Measurements from ENCODE around the gene RERE.

RERE gene

DNA sequence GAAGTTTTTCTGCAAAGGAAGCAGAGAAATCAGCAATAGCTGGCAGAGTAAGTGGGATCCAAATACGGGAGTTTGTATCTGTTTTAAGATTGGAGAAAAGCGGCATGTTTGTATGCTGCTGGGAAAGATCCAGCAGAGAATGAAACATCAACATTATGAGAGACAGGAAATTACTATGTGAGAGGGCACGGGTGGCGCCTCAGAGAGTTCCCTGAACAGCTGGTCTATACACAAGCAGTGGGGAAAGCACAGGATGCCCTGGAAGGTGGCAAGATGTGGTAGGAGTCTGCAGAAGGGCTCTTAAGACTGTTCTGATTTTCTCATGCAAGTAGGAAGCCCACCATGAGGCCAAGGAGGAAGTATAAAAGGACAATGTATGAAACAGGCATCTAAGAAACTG is 130.4 kb downstream of the RERE start:
- no peak for DNase-seq (ENCODE audit: low read depth)

DNA sequence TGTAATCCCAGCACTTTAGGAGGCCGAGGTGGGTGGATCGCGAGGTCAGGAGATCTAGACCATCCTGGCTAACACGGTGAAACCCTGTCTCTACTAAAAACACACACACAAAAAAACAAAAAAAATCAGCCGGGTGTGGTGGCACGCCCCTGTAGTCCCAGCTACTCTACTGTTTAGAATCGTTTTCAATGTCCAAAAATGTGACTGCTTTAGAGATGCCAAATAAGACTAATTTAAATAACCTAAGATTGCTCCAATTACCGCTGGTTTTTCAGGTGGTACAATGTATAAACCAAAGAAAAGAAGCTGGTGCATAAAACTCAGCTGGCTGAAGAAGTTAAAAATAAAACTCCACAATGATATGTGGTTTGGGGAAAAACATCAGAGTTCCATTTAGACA is 132.0 kb downstream of the RERE start:
- no peak for DNase-seq (ENCODE audit: low read depth)

DNA sequence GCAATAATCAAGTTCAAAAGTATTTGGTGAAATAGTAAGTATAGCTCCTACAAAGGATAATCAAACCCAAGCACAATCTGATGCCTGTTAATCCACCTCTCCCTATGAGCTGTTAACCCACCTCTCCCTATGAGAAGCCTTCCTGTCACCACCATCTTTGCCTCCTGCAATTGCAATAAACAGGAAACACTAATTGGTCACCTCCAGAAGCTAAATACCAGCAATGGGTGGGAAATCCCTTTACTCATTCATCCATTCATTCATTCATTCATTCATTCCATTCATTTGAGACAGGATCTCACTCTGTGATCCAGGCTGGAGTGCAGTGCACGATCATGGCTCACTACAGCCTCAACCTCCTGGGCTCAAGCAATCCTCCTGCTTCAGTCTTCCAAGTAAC is 132.8 kb downstream of the RERE start:
- no peak for DNase-seq (ENCODE audit: low read depth)

DNA sequence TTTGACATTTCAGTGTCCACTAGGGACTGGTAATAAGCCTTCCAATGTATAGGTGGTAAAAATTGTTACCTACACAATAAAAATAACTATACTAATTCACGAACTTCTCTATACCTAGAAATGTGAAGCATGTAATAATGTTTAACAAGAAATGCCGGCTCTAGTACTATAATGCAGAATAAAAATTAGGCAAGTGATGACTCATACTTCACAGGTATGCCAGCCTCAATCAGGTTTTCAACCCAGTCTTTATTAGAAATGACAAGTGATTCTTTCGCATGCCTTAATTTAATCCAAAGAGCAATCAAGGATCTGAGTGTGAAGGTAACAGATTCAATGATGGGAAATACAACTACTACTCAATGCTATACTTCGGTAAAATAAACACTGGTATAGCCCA is 134.9 kb downstream of the RERE start:
- DNase-seq (ENCODE audit: low read depth), result no peak

DNA sequence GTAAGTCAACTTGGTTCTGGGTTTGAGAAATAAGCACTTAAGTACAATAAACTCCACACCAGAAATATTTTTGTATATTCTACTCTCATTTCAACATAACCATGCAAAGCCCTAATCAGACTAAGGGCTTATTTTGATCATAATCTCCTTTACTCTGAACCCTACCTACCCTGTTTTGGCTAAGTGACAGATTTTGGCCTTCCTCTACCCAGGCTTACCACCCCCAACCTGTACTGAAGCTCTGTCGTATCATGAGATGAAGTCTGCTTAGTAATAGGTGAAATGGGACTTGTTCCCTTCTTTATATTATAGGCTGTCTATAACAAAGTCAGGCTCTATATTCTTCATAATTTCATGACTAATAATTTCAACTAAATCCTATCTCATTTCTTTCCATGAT is 135.5 kb downstream of the RERE start:
- DNase-seq (ENCODE audit: low read depth), result no peak

DNA sequence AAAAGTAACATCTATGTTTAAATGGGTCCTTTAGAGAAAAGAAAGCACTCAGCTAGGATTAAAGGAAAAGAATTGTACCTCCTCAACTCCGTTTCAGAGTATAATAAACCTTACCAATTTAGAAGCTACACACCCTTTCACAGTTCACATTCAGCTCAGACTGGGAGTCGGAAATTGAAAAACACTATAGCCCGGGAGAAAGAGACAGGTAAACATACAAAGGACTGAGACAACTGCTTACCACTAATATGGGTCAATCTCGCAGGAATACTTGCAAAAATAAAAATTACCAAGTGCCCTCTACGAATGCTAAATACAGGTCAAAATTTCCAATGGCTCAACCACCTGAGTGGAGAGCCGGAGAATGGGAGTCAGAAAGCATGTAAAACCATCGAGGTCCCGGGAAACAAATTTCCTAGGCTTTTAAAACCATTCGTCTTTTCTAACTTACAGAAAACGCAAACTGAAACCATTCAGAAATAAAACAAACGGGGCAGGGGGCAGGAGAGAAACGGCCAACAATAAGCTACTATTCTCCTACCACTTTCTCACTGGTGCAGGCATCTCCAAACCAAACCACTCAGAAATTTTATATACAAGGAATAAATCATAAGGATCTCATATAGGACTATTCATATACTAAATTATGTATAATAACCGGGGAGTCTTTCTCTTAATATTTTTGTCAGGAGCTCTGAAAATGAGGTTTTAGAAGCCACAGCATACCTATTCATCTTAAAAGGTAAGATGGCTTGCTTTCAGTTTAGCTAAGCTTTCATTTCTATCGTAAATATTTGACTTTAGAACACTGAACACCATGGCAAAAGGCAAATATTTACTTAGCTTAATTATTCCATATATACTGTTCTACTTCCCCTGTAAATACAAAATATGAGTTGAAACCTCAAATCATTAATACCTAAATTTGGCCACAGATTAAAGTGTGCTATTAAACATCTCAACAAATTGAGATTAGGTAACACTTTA is 136.5 kb downstream of the RERE start:
- DNase-seq (ENCODE audit: low read depth), result no peak

DNA sequence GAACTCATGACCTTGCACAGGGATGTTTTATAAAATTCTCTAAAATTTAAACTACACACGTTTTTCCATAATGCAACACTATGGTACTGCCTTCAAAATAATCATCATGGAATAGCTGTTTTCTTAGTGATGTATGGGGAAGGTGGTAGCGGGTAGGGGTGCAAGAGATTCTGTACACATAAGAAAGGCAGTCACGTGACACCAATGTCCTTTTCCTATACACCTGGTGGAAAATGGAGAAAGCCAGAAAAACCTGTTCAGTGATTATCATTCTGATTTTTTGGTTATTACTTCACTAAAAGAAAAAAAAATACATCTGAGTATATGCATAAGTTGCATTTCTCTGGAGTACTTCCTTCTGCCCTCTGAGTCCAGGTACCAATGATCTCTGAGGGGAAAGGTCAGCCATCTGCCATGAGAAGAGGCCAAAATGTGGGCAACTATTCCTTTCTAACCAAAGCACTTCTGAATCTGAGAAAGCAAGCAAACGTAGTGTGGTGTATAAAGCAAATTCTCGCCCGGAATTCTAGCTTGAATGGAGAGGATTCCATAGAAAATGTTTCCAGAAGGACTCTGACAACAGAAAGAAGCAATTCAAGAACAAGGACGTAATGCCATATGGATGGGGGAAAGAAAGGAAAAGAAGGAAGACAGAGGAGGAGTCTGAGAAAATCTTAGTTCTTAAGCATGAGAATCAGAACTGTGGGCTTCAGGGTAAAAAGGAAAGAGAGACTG is 137.3 kb downstream of the RERE start:
- no peak for DNase-seq (ENCODE audit: low read depth)

DNA sequence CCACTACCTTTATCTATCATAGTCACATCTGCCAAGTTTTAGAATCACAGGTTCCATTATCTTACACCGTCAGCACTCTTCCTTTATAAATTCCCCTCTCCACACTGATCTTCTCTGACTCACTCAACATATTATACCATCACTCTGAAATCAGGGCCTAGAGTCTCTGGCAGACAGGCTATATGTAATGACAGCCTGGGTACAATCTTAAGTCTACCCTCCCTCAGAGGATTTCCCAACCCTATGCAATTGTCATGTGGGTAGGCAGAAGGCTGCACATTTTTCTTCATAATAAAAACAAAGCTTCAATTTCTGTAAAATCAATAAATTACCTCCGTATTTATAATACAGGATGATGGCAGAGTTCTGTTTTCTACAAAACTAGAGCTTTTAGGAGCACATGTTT is 138.0 kb downstream of the RERE start:
- no peak for DNase-seq (ENCODE audit: low read depth)

DNA sequence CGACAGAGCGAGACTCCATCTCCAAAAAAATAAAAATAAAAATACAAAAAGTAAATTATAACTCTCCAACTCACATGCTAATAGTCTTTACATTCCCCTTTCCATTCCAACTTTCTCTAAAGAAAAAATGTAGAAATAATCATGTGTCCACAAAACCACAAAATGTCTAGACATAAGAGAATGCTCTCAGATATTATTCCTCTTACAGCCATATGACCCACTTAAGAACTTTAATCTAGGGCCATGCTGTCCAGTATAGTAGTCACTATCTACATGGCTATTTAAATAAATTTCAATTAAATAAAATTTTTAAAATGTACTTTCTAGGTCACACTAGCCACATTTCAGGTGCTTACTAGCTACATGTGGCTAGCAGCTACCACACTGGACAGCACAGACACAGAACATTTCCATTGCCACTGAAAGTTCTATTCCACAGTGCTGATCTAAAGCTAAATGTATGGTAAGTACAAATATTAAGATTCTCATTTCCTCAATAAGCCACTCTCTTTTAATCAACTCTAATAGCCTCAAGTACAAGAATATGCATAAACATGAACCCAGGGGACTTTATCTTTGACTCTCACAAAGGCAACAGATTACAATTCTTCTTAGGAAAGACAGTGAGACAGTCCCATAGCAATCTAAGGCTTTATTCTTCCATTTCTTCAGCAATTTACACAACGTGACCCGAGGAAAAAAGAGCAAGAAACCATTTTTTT is 138.6 kb downstream of the RERE start:
- no peak for DNase-seq (ENCODE audit: low read depth)

DNA sequence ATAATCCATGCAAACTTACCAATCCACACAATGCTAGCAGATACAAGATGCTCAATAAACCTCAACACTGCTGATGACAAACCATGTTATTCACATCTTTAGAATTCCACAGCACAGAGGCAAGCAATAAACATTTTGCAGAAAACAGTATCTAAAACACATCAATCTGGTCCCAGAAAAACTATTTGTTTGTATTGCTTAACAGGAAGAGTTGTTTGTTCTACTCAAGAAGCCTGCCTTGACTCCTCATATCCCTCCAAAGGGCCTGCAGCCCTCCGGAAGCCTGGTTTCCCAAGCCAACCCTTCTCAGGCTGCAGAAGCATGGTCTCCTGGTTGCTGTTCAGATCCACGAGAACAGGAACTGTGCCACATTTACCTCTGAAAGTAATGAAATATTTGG is 139.7 kb downstream of the RERE start:
- DNase-seq (ENCODE audit: low read depth), result no peak

DNA sequence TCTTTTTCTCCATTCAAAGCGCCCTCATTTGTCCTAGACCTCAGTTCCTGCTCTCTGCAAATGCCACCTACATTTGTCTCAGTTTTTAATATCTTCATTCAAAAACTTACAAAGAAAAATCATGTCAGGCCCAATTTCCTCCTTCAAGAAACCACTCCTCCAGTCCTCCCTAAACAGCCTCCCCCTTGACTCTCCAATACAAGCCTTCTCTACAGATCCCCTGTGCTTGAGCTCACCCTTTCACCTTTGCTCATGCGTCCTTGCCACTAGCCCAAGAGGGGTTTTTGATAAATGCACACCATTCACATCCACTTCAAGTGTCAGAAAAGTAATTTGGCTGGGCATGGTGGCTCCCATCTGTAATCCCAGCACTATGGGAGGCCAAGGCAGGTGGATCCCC is 140.6 kb downstream of the RERE start:
- DNase-seq (ENCODE audit: low read depth), result no peak

DNA sequence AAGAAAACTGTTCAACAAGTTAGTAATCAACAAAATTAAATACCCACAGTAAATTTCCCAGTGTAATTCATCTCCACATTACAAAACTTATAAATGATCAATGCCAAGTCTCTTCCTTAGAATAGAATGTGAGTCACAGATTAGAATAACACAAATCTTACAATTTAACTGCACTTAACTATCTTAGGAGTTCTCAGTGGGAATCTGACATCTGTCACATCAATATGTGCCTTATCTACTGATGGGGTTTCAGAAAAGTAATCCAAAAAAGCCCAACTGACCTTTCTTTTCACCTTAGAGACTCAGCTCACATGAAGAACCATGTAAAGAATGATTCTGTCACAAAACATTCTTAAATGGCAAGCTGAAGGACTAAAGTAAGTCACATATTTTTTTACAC is 141.4 kb downstream of the RERE start:
- DNase-seq (ENCODE audit: low read depth), result no peak

DNA sequence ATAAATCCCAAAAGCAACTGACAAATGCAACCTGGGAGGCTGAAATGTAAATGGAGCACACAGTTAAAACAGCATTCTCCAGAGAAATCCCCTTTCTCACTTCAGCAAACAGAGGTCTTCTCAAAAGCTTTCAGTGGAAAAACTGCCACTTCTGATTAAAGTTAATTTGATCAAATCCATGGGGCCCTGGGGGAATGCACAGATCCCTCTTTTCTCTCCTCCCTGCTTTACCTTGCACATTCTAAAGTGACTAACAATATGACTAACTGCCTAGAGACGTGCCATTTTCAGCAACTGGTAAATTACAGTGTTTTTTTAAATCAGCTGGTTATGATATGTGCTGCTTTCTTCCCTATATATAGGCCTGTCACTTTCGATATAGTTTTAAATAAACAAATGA is 142.5 kb downstream of the RERE start:
- no peak for DNase-seq (ENCODE audit: low read depth)

DNA sequence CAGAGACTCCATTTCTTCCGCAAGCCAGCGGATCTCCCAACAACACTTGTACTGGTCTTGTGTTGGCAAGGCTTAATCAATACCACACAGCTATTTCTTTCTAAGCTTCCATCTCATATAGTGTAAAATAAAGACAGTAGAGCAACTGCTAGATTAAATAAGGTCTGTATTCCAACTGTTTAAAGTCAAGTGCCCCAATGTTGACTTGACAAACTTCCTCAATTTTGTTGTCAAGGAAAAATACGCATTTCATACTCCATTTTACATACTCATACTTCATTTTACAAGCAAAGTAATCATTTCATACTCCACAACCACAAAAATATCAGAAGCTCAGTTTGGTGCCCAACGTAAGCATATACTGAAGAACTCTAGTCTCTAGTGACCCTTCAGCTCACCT is 143.0 kb downstream of the RERE start:
- DNase-seq (ENCODE audit: low read depth), result no peak

DNA sequence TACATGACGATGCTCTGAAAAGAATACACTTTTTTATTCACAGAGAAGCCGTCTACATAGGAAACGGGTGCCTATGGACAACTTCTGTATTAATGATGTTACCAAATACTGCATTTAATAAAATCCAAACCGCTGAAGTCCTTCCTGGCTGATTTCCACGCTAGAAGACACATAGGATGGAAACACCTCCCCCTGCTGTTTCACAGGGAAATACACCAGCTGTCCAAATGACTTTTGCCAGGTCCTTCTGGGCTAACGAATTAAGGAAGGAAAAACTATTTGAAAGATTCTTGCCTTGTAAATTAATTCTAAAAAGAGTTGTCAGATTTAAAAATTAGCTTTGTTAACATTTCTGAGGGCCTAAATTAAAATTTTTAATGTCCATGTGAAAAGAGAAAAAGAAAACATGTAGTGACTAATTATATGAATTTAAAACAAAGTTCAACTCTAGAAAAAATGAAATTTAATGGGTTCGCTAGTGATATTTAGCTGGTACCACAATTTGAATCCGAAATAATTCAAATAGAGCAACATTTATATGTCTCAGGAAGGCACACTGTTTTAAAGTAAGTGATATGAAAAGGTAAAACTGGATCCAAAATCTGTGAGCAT is 146.0 kb downstream of the RERE start:
- DNase-seq (ENCODE audit: low read depth), result no peak

DNA sequence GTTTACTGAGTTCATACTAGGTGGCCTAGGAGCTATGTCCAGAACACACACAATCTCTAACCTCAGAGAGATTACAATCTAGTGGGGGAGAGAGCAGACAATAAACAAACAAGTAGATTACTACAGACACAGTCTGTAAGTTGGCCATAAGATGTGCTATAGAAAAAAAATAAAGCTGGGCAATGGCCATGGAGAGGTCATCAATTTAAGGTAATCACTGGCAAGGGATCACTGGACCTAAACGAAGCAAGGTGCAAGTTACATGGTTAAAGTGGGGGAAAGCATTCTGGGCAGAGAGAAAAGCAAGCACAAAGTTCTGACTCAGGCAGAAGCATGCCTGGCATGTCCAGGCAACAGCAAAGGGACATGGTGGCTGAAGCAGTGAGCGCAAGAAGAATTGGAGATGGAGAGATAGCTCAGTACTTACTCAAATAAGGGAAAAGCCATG is 147.0 kb downstream of the RERE start:
- DNase-seq (ENCODE audit: low read depth), result no peak

DNA sequence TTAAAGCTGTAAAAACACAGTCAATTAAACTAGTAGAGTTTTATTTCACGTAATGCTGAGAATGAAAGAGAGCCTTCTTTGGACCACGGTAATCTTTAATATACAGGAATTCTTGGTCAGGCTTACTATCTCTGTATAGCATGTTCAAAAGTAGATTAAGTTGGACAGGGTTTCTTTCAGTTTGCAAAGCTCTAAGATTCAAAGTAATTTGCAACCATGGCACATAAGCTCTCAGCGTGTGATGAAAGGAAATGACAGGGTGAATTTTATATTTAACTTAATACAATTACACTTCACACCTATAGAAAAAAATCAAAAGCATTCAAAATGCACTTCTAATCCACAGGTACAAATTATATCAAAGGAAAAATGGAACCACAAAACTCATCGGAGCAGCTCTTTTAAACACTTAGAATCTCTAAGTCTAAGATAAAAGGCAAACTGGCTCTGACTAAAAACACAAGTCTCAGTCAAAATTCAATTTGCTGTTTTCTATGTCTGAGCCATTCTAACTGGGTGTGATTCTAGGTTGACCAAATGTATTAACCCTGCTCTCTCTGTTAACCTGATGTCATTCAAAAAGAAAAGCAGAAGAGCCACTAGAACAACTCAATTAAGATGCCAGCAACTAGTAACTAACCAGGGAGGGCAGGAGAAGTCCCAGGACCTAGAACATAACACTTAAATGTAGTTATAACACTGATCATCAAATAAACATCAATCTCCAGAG is 147.7 kb downstream of the RERE start:
- no peak for DNase-seq (ENCODE audit: low read depth)

DNA sequence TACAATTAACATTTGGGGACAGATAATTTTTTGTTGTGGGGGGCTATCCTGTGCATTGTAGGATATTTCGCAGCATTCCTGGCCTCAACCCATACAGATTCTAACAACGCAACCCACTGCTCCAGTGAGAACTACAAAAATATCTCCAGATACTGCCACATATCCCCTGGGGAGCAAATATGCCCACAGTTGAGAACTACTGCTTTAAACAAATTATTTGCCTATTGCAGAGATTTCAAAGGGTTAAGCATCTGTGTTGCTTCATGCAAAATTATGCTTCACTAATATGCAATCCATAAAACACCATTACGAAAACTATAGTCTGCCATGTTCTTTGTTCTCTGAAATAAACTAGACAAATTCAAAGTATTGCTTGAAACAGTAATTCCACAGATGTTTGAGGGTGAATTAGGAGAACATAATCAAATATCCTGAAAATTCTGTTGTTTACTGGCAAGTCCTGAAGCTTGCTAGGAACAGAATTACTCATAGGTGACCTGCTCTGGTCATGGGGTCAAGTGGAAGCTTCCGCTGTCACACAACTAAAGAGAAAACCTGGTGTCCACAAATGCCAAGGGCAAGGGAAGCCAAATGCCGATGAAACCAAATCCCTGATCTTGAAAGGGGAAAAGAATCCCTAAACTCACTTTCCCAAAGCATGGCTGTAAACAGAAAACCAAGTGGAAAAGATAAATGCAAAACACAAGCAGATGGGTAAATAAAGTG is 149.4 kb downstream of the RERE start:
- no peak for DNase-seq (ENCODE audit: low read depth)

DNA sequence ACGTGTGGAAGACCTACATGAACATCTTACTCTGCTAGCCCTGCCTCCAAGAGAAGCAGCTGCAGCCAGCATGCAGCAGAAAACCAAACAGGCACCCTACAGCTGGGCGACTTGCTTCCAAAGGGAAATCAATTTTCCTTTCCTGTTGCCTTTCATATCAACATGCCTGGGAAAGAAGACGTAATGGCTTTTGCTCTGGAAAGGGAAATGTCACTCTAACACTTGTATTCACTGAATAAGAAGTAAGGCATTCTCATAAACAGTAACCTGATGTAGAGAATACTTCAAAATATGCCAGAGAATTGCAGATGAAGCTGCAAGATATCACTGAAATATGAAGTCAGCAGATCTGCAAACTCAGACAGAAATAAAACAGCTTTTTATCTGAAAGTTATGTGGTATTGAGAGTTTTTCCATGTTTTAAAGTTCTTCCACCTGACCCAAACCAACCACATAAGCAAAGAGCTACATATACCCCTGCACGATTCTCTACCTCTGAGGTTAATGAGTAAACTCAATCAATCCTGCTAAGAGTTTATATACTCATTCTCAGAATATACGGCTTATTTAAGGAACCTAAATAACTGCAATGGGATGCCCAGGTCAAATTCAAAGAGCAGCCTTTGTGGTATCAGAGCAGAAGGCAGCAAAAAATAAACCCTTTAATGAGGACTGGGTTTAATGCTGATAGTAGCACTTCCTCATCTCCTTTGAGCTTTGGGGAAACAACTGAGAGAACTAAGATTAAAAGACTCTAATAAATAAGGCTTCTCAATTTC is 150.9 kb downstream of the RERE start:
- DNase-seq (ENCODE audit: low read depth), result no peak

DNA sequence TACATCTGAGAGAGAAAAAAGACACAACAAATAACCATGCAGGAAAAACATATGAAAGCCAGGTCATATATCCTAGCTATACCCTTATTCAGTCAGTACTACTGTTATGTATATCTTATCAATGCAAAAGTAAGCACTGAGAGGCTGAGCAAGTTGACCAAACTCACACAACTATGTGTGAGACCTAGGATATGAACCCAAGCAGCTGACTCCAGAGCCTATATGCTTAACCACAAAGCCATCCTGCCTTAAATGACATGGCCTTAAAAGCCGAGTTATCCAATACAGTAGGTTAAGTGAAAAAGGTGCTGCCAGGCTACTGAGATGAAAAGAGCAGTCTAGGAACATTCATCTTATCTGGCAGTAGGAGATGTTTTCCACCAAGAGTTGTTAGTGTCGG is 151.6 kb downstream of the RERE start:
- no peak for DNase-seq (ENCODE audit: low read depth)
